Caco-2 (cell line): ENCODE measurements around the gene ARHGAP31. TPM values are rescaled to one million over a fixed set of nuclear protein-coding genes. Genes with fewer than 3 reads are reported as not detected.

Source experiments
- BruUV-seq: library from RNA; stranded (reverse); fragments of 400-500 nt; replicated peaks from 2 replicates; lab custom pipeline; 2021; lab: Mats Ljungman, UMichigan
- CTCF ChIA-PET: fragments of 300-600 bp; sonication (Branson Sonifier 250); formaldehyde crosslinking; loops from one replicate; lab custom pipeline; 2022; ENCODE audit warnings: antibody characterized with exemption; lab: Charles Lee
- POLR2A ChIA-PET: fragments of 300-600 bp; sonication (Branson Sonifier 250); formaldehyde crosslinking; loops from one replicate; lab custom pipeline; 2022; ENCODE audit warnings: antibody characterized with exemption; lab: Charles Lee
- DNase-seq, 2 experiments: peaks; one replicate each; pipeline versions ENCODE4 v3.0.0 to v3.0.0-alpha.2; 2020 to 2022
- H3K27me3 ChIP-seq: replicated peaks from 2 replicates; pipeline ENCODE4 v1.6.0; 2011; ENCODE audit warnings: low read length; ENCODE audit not compliant: control insufficient read depth, insufficient read depth
- H3K36me3 ChIP-seq: 2 replicates; pipeline ENCODE4 v1.5.1; 2011; ENCODE audit warnings: low read length; ENCODE audit not compliant: control insufficient read depth, insufficient read depth
- H3K4me1 ChIP-seq: fragments of 250-450 bp; sonication (Bioruptor Pico); 2 replicates; pipeline ENCODE4 v1.5.1; 2020; ENCODE audit warnings: mild to moderate bottlenecking
- H3K4me3 ChIP-seq: 2 replicates; pipeline ENCODE4 v1.5.1; 2011; ENCODE audit warnings: low read depth, mild to moderate bottlenecking, control low read depth, low read length
- H3K9me3 ChIP-seq: fragments of 250-450 bp; sonication (Bioruptor Pico); 2 replicates; pipeline ENCODE4 v1.5.1; 2020; ENCODE audit warnings: mild to moderate bottlenecking, moderate library complexity
- H3K27ac Mint-ChIP-seq: one replicate; pipeline ENCODE4 v1.8.0; 2022; ENCODE audit warnings: mixed read lengths; ENCODE audit not compliant: unreplicated experiment
- H3K27me3 Mint-ChIP-seq: one replicate; pipeline ENCODE4 v1.8.0; 2022; ENCODE audit warnings: mixed read lengths; ENCODE audit not compliant: insufficient read depth, unreplicated experiment
- H3K36me3 Mint-ChIP-seq: one replicate; pipeline ENCODE4 v1.8.0; 2022; ENCODE audit warnings: mild to moderate bottlenecking, mixed read lengths; ENCODE audit not compliant: insufficient read depth, unreplicated experiment
- H3K4me1 Mint-ChIP-seq: one replicate; pipeline ENCODE4 v1.8.0; 2022; ENCODE audit warnings: low read depth, mixed read lengths; ENCODE audit not compliant: unreplicated experiment
- H3K4me3 Mint-ChIP-seq: one replicate; pipeline ENCODE4 v1.8.0; 2022; ENCODE audit warnings: mild to moderate bottlenecking, moderate library complexity, mixed read lengths; ENCODE audit not compliant: unreplicated experiment
- H3K9me3 Mint-ChIP-seq: one replicate; pipeline ENCODE4 v1.8.0; 2022; ENCODE audit warnings: mixed read lengths; ENCODE audit not compliant: unreplicated experiment
- CTCF ChIP-seq, 2 experiments: fragments of 200-600 bp in 1 of 2; IDR thresholded peaks; 1 replicate in 1 of 2; 2 replicates in 1 of 2; pipeline versions ENCODE4 v1.5.1 to v1.8.0; 2011 to 2022; ENCODE audit warnings: antibody characterized with exemption in 1 of 2, control low read depth in 1 of 2, inconsistent platforms in 1 of 2, low read depth in 1 of 2, low read length in 1 of 2, mild to moderate bottlenecking in 1 of 2, moderate library complexity in 1 of 2; ENCODE audit not compliant: insufficient read depth in 1 of 2, severe bottlenecking in 1 of 2, unreplicated experiment in 1 of 2
- intact Hi-C: fragments of 100-400 bp; cut with micrococcal nuclease; formaldehyde crosslinking; loops from one replicate; pipeline ENCODE4 v1.10.0; 2022; ENCODE audit not compliant: unreplicated experiment
- total RNA-seq: library from RNA; stranded (reverse); gene quantifications from 2 replicates; pipeline ENCODE4 v1.2.3, GENCODE V29; 2022

Gene ARHGAP31
- total RNA-seq, 1 experiment from 2014 or later, result 0.25 TPM

- POLR2A ChIA-PET, result no interaction called here
- Mint-ChIP-seq H3K4me1 (peaks cover 18% of the 10 kb centered on the region), H3K4me3 (no peak overlapping the region), H3K27me3 (no peaks in the 10 kb centered on the region), H3K9me3 (peaks cover 9% of the 10 kb centered on the region), H3K27ac (no peak overlapping the region), H3K36me3 (no peaks in the 10 kb centered on the region)
- TF ChIP-seq CTCF (IDR thresholded peaks at IDR 0.05; ENCODE audit: insufficient read depth in 1 of 2, low read depth in 1 of 2, low read length in 1 of 2, severe bottlenecking in 1 of 2, unreplicated experiment in 1 of 2), result no peak
- intact Hi-C loops, result no loop called here
- H3K4me3 ChIP-seq, result no peak overlapping the region
- no peaks in the 10 kb centered on the region for H3K27me3 ChIP-seq
- CTCF ChIA-PET, result no interaction called here
- peaks cover 16% of the 10 kb centered on the region for H3K4me1 ChIP-seq
- no peaks in the 10 kb centered on the region for H3K36me3 ChIP-seq
- no peak for DNase-seq
- no TSS peak for BruUV-seq
- no peaks in the 10 kb centered on the region for H3K9me3 ChIP-seq
Observed at GRCh38 chr3:119308355-119308754, 14.2 kb downstream of the ARHGAP31 start.

DNA sequence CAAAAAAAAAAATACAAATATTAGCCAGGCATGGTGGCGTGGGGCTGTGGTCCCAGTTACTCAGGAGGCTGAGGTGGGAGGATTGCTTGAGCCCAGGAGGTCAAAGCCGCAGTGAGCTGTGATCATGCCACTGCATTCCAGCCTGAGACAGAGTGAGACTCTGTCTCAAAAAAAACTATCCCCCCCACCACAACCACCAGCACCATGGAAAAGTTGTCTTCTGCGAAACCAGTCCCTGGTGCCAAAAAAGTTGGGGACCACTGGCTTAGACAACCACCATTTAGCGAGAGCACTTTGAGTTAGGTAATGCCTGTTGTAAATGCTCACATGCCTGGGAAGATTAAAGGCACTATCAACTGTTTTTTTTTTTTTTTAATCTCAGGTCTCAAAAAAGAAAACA lies 15.4 kb downstream of the ARHGAP31 start:
- ChIA-PET POLR2A (no interaction called here), CTCF (no interaction called here)
- peaks cover 9% of the 10 kb centered on the region for H3K9me3 Mint-ChIP-seq
- H3K36me3 ChIP-seq, result no peaks in the 10 kb centered on the region
- intact Hi-C loops, result no loop called here
- no TSS peak for BruUV-seq
- H3K9me3 ChIP-seq, result no peaks in the 10 kb centered on the region
- no peak overlapping the region for H3K4me3 ChIP-seq
- H3K36me3 Mint-ChIP-seq, result no peaks in the 10 kb centered on the region
- no peaks in the 10 kb centered on the region for H3K27me3 ChIP-seq
- H3K4me3 Mint-ChIP-seq, result no peak overlapping the region
- H3K27me3 Mint-ChIP-seq, result no peaks in the 10 kb centered on the region
- H3K27ac Mint-ChIP-seq, result no peak overlapping the region
- TF ChIP-seq CTCF (IDR thresholded peaks at IDR 0.05; ENCODE audit: insufficient read depth in 1 of 2, low read depth in 1 of 2, low read length in 1 of 2, severe bottlenecking in 1 of 2, unreplicated experiment in 1 of 2), result no peak
- H3K4me1 ChIP-seq, result peaks cover 8% of the 10 kb centered on the region; the same call in 1 of the 2 replicates
- no peak for DNase-seq
- peaks cover 9% of the 10 kb centered on the region for H3K4me1 Mint-ChIP-seq

DNA sequence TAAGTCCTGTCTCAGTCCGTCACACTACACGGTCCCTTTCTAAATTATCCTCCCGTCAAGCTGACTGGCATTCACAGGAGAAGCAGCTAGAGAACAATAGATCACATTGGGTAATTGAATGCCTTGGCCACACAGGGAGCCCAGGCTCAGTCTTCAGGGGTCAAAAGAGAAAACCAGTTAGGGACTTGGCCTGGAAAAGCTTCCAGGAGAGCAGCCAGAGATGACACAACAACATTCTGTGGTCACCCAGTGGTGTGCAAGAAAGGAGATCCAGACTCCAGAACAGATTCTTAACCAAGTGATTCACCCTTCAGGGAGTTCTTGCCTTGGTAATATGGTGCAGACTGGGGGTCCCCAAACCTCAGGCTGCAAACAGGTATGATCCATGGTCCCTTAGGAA lies 15.9 kb downstream of the ARHGAP31 start:
- no peak overlapping the region for H3K4me3 Mint-ChIP-seq
- peaks cover 9% of the 10 kb centered on the region for H3K9me3 Mint-ChIP-seq
- H3K4me1 Mint-ChIP-seq, result peaks cover 9% of the 10 kb centered on the region
- no peak for DNase-seq
- TF ChIP-seq CTCF (IDR thresholded peaks at IDR 0.05; ENCODE audit: insufficient read depth in 1 of 2, low read depth in 1 of 2, low read length in 1 of 2, severe bottlenecking in 1 of 2, unreplicated experiment in 1 of 2), result no peak
- Histone ChIP-seq H3K27me3 (no peaks in the 10 kb centered on the region), H3K4me1 (peaks cover 8% of the 10 kb centered on the region; the same call in 1 of the 2 replicates), H3K4me3 (no peak overlapping the region), H3K36me3 (no peaks in the 10 kb centered on the region), H3K9me3 (no peaks in the 10 kb centered on the region)
- ChIA-PET POLR2A (no interaction called here), CTCF (no interaction called here)
- H3K27ac Mint-ChIP-seq, result no peak overlapping the region
- no TSS peak for BruUV-seq
- no peaks in the 10 kb centered on the region for H3K27me3 Mint-ChIP-seq
- H3K36me3 Mint-ChIP-seq, result no peaks in the 10 kb centered on the region
- intact Hi-C loops, result no loop called here
